MCF 10A (cell line): ENCODE measurements around the gene CNTNAP2. TPM values are rescaled to one million over a fixed set of nuclear protein-coding genes. Genes with fewer than 3 reads are reported as not detected.

ENCODE experiments used
- BruUV-seq: library from RNA; stranded (reverse); fragments of 400-500 nt; replicated peaks from 2 replicates; lab custom pipeline; 2021; lab: Mats Ljungman, UMichigan
- CTCF ChIA-PET: fragments of 300-600 bp; sonication (Branson Sonifier 250); formaldehyde crosslinking; extraction: SDS; loops from one replicate; lab custom pipeline; 2021; ENCODE audit warnings: antibody characterized with exemption, inconsistent platforms; lab: Yijun Ruan, JAX
- POLR2A ChIA-PET: fragments of 300-600, 350-650 bp; sonication (Branson Sonifier 250); formaldehyde crosslinking; extraction: SDS; loops from one replicate; lab custom pipeline; 2020; ENCODE audit warnings: antibody characterized with exemption, inconsistent platforms; lab: Yijun Ruan, JAX
- DNase-seq: peaks from one replicate; pipeline ENCODE4 v3.0.0-alpha.2; 2018; ENCODE audit not compliant: unreplicated experiment
- H3K27ac Mint-ChIP-seq: one replicate; pipeline ENCODE4 v1.8.0; 2022; ENCODE audit warnings: mild to moderate bottlenecking, low read depth, mixed read lengths; ENCODE audit not compliant: unreplicated experiment
- H3K27me3 Mint-ChIP-seq: one replicate; pipeline ENCODE4 v1.8.0; 2022; ENCODE audit warnings: mixed read lengths; ENCODE audit not compliant: insufficient read depth, unreplicated experiment
- H3K36me3 Mint-ChIP-seq: one replicate; pipeline ENCODE4 v1.8.0; 2022; ENCODE audit warnings: mild to moderate bottlenecking, moderate library complexity, mixed read lengths; ENCODE audit not compliant: insufficient read depth, unreplicated experiment
- H3K4me1 Mint-ChIP-seq: one replicate; pipeline ENCODE4 v1.8.0; 2022; ENCODE audit warnings: mixed read lengths; ENCODE audit not compliant: insufficient read depth, unreplicated experiment
- H3K4me3 Mint-ChIP-seq: one replicate; pipeline ENCODE4 v1.8.0; 2022; ENCODE audit warnings: mild to moderate bottlenecking, moderate library complexity, mixed read lengths; ENCODE audit not compliant: unreplicated experiment
- H3K9me3 Mint-ChIP-seq: one replicate; pipeline ENCODE4 v1.8.0; 2022; ENCODE audit warnings: mixed read lengths; ENCODE audit not compliant: unreplicated experiment
- CTCF ChIP-seq: fragments of 200-600 bp; IDR thresholded peaks from one replicate; pipeline ENCODE4 v1.8.0; 2022; ENCODE audit warnings: antibody characterized with exemption, mild to moderate bottlenecking; ENCODE audit not compliant: unreplicated experiment
- intact Hi-C: fragments of 100-400 bp; cut with micrococcal nuclease; formaldehyde crosslinking; loops from 2 replicates; pipeline ENCODE4 v1.14.1; 2022
- total RNA-seq: library from RNA; stranded (reverse); gene quantifications from 2 replicates; pipeline ENCODE4 v1.2.3, GENCODE V29; 2022

The CNTNAP2 gene
- total RNA-seq, 1 experiment from 2014 or later, result 1.1 TPM

GRCh38 chr7:146861701-146862100 is 745.1 kb downstream of the CNTNAP2 start:
- BruUV-seq, result no TSS peak
- Mint-ChIP-seq H3K4me1 (no peaks in the 10 kb centered on the region), H3K27ac (no peak overlapping the region), H3K27me3 (peaks cover 52% of the 10 kb centered on the region), H3K9me3 (no peaks in the 10 kb centered on the region), H3K36me3 (no peaks in the 10 kb centered on the region), H3K4me3 (no peak overlapping the region)
- intact Hi-C loops, result no loop called here
- TF ChIP-seq CTCF, result no peak
- POLR2A ChIA-PET, result no interaction called here
- CTCF ChIA-PET, result no interaction called here
- DNase-seq, result no peak

GRCh38 chr7:146862415-146862814 is 745.8 kb downstream of the CNTNAP2 start:
- H3K27me3 Mint-ChIP-seq, result peaks cover 52% of the 10 kb centered on the region
- intact Hi-C loops, result no loop called here
- no peak overlapping the region for H3K4me3 Mint-ChIP-seq
- no peak for TF ChIP-seq CTCF
- H3K27ac Mint-ChIP-seq, result no peak overlapping the region
- ChIA-PET POLR2A (no interaction called here), CTCF (no interaction called here)
- no peaks in the 10 kb centered on the region for H3K36me3 Mint-ChIP-seq
- no peaks in the 10 kb centered on the region for H3K9me3 Mint-ChIP-seq
- no peak for DNase-seq
- H3K4me1 Mint-ChIP-seq, result no peaks in the 10 kb centered on the region
- no TSS peak for BruUV-seq

- no peak for TF ChIP-seq CTCF
- no peak for DNase-seq
- POLR2A ChIA-PET, result no interaction called here
- Mint-ChIP-seq H3K4me3 (no peak overlapping the region), H3K27ac (no peak overlapping the region), H3K9me3 (peaks cover 8% of the 10 kb centered on the region), H3K36me3 (no peaks in the 10 kb centered on the region), H3K27me3 (peaks cover 60% of the 10 kb centered on the region), H3K4me1 (no peaks in the 10 kb centered on the region)
- intact Hi-C loops, result no loop called here
- CTCF ChIA-PET, result interaction anchor here (0.6 kb wide), 1 partner anchor 27 kb away, joined by 3 read pairs; no protein-coding TSS in a partner anchor
- BruUV-seq, result no TSS peak
Observed at GRCh38 chr7:146864644-146865043, 748.0 kb downstream of the CNTNAP2 start.

GRCh38 chr7:146865696-146866095 is 749.1 kb downstream of the CNTNAP2 start:
- ChIA-PET CTCF (no interaction called here), POLR2A (no interaction called here)
- TF ChIP-seq CTCF, result no peak
- Mint-ChIP-seq H3K4me1 (no peaks in the 10 kb centered on the region), H3K27me3 (peaks cover 57% of the 10 kb centered on the region), H3K4me3 (no peak overlapping the region), H3K36me3 (no peaks in the 10 kb centered on the region), H3K27ac (no peak overlapping the region), H3K9me3 (peaks cover 8% of the 10 kb centered on the region)
- intact Hi-C loops, result no loop called here
- BruUV-seq, result no TSS peak
- no peak for DNase-seq
